A673 (cell line): Measurements from ENCODE around the gene BRCC3. TPM values are rescaled to one million over a fixed set of nuclear protein-coding genes. Genes with fewer than 3 reads are reported as not detected.

Experiments
- BruUV-seq: library from RNA; stranded (reverse); fragments of 400-500 nt; replicated peaks from 2 replicates; lab custom pipeline; 2021; lab: Mats Ljungman, UMichigan
- CTCF ChIA-PET: fragments of 300-600 bp; sonication (Branson Sonifier 250); formaldehyde crosslinking; loops from one replicate; lab custom pipeline; 2022; ENCODE audit warnings: antibody characterized with exemption; lab: Charles Lee
- POLR2A ChIA-PET: fragments of 300-600 bp; sonication (Branson Sonifier 250); formaldehyde crosslinking; loops from one replicate; lab custom pipeline; 2022; ENCODE audit warnings: antibody characterized with exemption; ENCODE audit not compliant: low non-redundant PET; lab: Charles Lee
- DNase-seq: peaks from one replicate; pipeline ENCODE4 v3.0.0-alpha.2; 2015; ENCODE audit warnings: low spot score
- H3K27ac ChIP-seq: fragments of 200-600 bp; sonication (generic); 2 replicates; pipeline ENCODE4 v1.5.1; 2016; ENCODE audit warnings: mixed run types, low read depth, mild to moderate bottlenecking, mixed read lengths, antibody characterized with exemption, low read length; ENCODE audit not compliant: poor library complexity, severe bottlenecking
- H3K27me3 ChIP-seq: fragments of 200-600 bp; sonication (generic); replicated peaks from 2 replicates; pipeline ENCODE4 v1.6.1; 2017; ENCODE audit warnings: mixed run types, low read depth, mild to moderate bottlenecking, mixed read lengths, antibody characterized with exemption, low read length; ENCODE audit not compliant: insufficient read depth, poor library complexity
- H3K36me3 ChIP-seq: fragments of 200-600 bp; sonication (generic); 2 replicates; pipeline ENCODE4 v1.6.1; 2016; ENCODE audit warnings: mixed run types, mild to moderate bottlenecking, mixed read lengths, antibody characterized with exemption, low read length; ENCODE audit not compliant: insufficient read depth, poor library complexity, severe bottlenecking
- H3K4me1 ChIP-seq: fragments of 200-600 bp; sonication (generic); 2 replicates; pipeline ENCODE4 v1.6.1; 2017; ENCODE audit warnings: mixed run types, mild to moderate bottlenecking, mixed read lengths, antibody characterized with exemption, low read length; ENCODE audit not compliant: insufficient read depth, poor library complexity, severe bottlenecking
- H3K4me3 ChIP-seq: fragments of 200-600 bp; sonication (generic); 2 replicates; pipeline ENCODE4 v1.5.1; 2016; ENCODE audit warnings: low read depth, mixed run types, mild to moderate bottlenecking, mixed read lengths, low read length; ENCODE audit not compliant: poor library complexity, severe bottlenecking
- H3K9me3 ChIP-seq: fragments of 200-600 bp; sonication (generic); 2 replicates; pipeline ENCODE4 v1.6.1; 2016; ENCODE audit warnings: mixed run types, low read depth, mild to moderate bottlenecking, mixed read lengths, antibody characterized with exemption, low read length; ENCODE audit not compliant: poor library complexity, severe bottlenecking
- EZH2 ChIP-seq: fragments of 200-600 bp; sonication (generic); IDR thresholded peaks from 2 replicates; pipeline ENCODE4 v1.6.1; 2017; ENCODE audit warnings: borderline replicate concordance, low read depth, mild to moderate bottlenecking, mixed read lengths, antibody characterized with exemption, low read length; ENCODE audit not compliant: poor library complexity, severe bottlenecking
- intact Hi-C: fragments of 100-400 bp; cut with micrococcal nuclease; formaldehyde crosslinking; loops from one replicate; pipeline ENCODE4 v1.10.0; 2022; ENCODE audit not compliant: unreplicated experiment
- total RNA-seq: library from RNA; stranded (reverse); gene quantifications from 2 replicates; pipeline ENCODE4 v1.2.3, GENCODE V29; 2021
- TF ChIP-seq, protein P1 (sequence below): fragments of 300-800, 200-600 bp; sonication (generic); conservative IDR thresholded peaks from 2 replicates; pipeline ENCODE4 v1.5.1; 2017; ENCODE audit warnings: low read depth, mild to moderate bottlenecking, antibody characterized with exemption, low read length, moderate library complexity, mixed read lengths

BRCC3 gene
- total RNA-seq, 1 experiment from 2014 or later: 25.7 TPM

DNA sequence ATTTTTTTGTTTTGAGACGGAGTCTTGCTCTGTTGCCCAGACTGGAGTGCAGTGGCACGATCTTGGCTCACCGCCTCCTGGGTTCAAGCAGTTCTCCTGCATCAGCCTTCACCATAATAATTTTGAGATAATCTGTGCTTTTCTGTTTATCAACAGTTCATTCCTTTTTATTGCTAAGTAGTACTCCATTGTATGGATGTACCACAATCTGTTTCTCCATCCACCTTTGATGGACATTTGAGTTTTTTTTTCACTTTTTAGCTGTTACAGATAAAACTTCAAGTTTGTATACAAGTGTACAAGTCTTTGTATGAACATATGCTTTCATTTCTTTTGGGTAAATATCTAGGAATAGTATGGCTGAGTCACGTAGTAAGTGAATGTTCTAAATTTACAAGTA, 35.6 kb upstream of the BRCC3 start:
- no peak overlapping the region for H3K4me3 ChIP-seq
- intact Hi-C loops: no loop called here
- BruUV-seq: no TSS peak
- POLR2A ChIA-PET: interaction anchor here (0.6 kb wide), 1 partner anchor 70 kb away, joined by 3 read pairs; no protein-coding TSS in a partner anchor
- TF ChIP-seq, protein P1, sequence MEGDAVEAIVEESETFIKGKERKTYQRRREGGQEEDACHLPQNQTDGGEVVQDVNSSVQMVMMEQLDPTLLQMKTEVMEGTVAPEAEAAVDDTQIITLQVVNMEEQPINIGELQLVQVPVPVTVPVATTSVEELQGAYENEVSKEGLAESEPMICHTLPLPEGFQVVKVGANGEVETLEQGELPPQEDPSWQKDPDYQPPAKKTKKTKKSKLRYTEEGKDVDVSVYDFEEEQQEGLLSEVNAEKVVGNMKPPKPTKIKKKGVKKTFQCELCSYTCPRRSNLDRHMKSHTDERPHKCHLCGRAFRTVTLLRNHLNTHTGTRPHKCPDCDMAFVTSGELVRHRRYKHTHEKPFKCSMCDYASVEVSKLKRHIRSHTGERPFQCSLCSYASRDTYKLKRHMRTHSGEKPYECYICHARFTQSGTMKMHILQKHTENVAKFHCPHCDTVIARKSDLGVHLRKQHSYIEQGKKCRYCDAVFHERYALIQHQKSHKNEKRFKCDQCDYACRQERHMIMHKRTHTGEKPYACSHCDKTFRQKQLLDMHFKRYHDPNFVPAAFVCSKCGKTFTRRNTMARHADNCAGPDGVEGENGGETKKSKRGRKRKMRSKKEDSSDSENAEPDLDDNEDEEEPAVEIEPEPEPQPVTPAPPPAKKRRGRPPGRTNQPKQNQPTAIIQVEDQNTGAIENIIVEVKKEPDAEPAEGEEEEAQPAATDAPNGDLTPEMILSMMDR: no peak
- no peak for TF ChIP-seq EZH2
- no peaks in the 10 kb centered on the region for H3K4me1 ChIP-seq
- H3K27me3 ChIP-seq: no peaks in the 10 kb centered on the region
- peaks cover 7% of the 10 kb centered on the region for H3K9me3 ChIP-seq
- H3K36me3 ChIP-seq: no peaks in the 10 kb centered on the region
- no peak overlapping the region for H3K27ac ChIP-seq
- no peak for DNase-seq
- CTCF ChIA-PET: no interaction called here

GRCh38 chrX:155046129-155046810, 25.0 kb upstream of the BRCC3 start:
- Histone ChIP-seq H3K9me3 (no peaks in the 10 kb centered on the region), H3K36me3 (no peaks in the 10 kb centered on the region), H3K4me1 (no peaks in the 10 kb centered on the region), H3K27me3 (no peaks in the 10 kb centered on the region), H3K27ac (no peak overlapping the region), H3K4me3 (no peak overlapping the region)
- intact Hi-C loops: no loop called here
- no TSS peak for BruUV-seq
- ChIA-PET CTCF (no interaction called here), POLR2A (no interaction called here)
- TF ChIP-seq, protein P1: no peak
- TF ChIP-seq EZH2: no peak
- DNase-seq: no peak

DNA sequence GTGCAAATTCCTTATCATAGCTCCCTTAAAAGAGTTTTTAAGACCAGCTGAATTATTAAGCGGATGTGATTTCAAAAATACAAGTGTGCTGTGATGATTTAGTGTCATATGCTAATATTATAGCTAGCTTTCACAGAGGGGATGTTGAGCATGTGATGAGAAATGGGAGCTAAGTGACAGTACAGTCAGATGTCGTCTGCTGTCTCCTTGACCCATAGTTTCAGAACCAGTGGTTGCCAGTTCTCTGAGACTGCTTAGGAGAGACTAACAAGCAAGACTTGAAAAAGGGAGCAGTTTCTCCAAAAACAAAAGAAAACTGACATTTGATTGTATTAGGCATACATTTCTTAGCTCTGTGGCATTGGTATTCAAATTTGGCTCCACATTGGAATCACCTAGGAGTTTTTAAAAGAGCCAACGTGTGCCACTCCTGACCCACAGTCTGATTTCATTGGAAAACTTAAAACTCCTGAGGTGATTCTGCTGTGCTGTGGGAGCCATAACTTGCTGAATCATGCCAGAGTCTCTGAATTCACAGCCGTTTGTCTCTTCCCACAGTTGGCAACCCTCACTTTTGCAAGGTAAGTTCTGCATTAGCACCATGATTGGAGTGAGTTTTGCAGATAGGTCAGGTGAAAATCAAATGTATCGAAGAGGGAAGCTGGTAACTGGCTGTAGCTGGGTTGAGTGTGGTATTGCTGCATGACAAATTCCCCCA, 24.3 kb upstream of the BRCC3 start:
- no peak overlapping the region for H3K27ac ChIP-seq
- DNase-seq: no peak
- POLR2A ChIA-PET: no interaction called here
- no peaks in the 10 kb centered on the region for H3K4me1 ChIP-seq
- CTCF ChIA-PET: no interaction called here
- no peaks in the 10 kb centered on the region for H3K27me3 ChIP-seq
- TF ChIP-seq, protein P1: no peak
- TF ChIP-seq EZH2: no peak
- intact Hi-C loops: no loop called here
- H3K9me3 ChIP-seq: no peaks in the 10 kb centered on the region
- H3K36me3 ChIP-seq: no peaks in the 10 kb centered on the region
- H3K4me3 ChIP-seq: no peak overlapping the region
- BruUV-seq: no TSS peak
